Mucosa of gallbladder (tissue), 1 donor: ENCODE results near the gene GHRL. TPM values are rescaled to one million over a fixed set of nuclear protein-coding genes. Genes with fewer than 3 reads are reported as not detected.

Experiments
- DNase-seq: peaks from one replicate; pipeline ENCODE4 v3.0.0-alpha.2; 2020; ENCODE audit warnings: low spot score
- total RNA-seq: library from RNA; stranded (reverse); gene quantifications from one replicate; pipeline ENCODE4 v1.2.1, GENCODE V29; 2021
- donor health status: DM: no; HTN: no; CAD: no.

GHRL gene
- total RNA-seq, 1 donor from 2014 or later = 2.2 TPM

DNA sequence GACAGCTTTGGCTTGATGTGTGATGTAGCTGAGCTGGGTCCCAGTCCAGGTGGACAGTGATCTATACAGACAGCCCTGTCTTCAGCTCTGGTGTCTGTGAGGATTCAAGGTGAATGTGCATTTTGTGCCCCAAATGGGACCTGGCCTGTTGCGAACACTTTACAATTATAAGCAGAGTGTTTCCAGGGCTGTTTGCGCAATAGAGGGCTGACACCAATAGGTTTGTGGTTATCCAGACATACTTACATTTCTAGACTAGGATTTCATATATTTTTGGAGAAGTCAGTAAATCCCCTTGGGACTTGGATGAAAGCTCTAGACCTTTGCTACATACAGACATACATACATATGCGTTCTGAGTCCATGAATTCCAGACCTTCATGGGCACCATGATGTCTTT, 48.7 kb downstream of the GHRL start:
- DNase-seq = no peak

GRCh38 chr3:10242182-10243065, 50.3 kb downstream of the GHRL start:
- DNase-seq = peak; percentile 49

DNA sequence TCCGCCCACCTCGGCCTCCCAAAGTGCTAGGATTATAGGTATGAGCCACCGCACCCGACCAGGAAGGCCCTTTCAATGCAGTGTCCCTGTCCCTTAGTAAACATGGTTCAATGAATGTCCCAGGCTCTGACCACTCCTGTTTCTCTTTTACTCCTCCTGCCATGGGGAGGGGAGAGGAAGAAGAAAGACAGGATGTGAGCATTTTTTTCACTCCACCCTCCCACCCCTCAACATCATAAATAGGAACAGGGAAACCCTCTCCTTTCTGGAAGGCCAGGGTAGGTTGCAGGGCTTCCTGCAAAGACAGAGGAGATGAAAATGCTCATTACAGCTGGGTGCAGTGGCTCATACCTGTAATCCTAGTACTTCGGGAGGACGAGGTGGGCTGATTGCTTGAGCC, 51.9 kb downstream of the GHRL start:
- DNase-seq = no peak

DNA sequence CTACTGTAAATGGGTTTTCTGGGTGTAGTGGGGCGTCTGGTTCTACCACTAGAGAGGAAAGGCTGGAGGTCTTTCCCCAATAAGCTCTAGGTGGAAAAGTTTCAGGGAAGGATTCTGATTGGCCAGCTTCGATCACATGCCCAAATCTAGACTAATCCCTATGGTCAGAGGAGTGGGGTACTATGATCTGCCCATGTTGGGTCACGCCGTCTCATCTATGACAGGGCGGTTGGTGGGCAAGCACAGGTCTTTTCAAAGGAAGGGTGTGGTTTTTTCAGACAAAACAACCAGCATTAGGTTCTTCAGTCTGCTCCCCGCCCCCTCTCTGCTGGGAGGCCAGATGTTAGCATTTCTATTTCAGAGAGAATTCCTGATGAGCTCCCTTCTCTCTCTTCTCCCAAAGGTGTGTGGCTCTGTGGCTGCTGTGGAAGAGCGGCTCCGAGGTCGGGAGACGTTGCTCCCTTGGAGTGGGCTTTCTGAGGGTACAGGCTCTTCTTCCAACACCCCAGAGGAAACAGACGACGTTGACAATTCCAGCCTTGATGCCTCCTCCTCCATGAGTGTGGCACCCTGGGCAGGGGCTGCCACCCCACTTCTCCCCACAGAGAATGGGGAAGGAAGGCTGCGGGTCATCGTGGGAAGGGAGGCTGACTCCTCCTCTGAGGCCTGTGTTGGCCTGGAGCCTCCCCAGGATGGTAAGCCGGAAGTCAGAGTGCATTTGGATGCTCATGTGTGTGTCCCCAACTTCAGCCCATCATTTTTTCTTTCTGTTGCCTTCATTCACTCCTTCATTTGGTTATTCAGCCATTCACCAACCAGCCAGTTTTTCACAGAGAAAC, 54.2 kb downstream of the GHRL start:
- DNase-seq = no peak

Other genes starting within 250 kb of the GHRL start
- gene FANCD2OS, start 184.7 kb downstream of the GHRL start, total RNA-seq = not detected
- 126 TPM for gene BRK1, start 177.3 kb downstream of the GHRL start, total RNA-seq
- gene VHL, start 151.2 kb downstream of the GHRL start, total RNA-seq = 47.2 TPM
- gene IRAK2, start 128.0 kb downstream of the GHRL start, total RNA-seq = 2.7 TPM
- gene TATDN2, start 44.5 kb downstream of the GHRL start, total RNA-seq = 39.1 TPM
- gene SEC13, start 28.2 kb upstream of the GHRL start, total RNA-seq = 94.7 TPM
- 0.09 TPM for gene ATP2B2, start 212.6 kb upstream of the GHRL start, total RNA-seq